Tibial nerve (tissue), 4 donors: Measurements from ENCODE around the gene FKBP1A. TPM values are rescaled to one million over a fixed set of nuclear protein-coding genes. Genes with fewer than 3 reads are reported as not detected.

Experiments
- DNase-seq, 2 donors: peaks; one replicate each; pipeline ENCODE4 v3.0.0-alpha.2; 2019; ENCODE audit warnings: low spot score in 2 of 2
- H3K27ac ChIP-seq, 4 donors: fragments of 200-600 bp; sonication (generic) in 3 of 4; one replicate each; pipeline ENCODE4 v1.5.1; 2017 to 2019; ENCODE audit warnings: mild to moderate bottlenecking in 1 of 4
- H3K27me3 ChIP-seq, 2 donors: fragments of 200-600 bp; sonication (generic) in 1 of 2; one replicate each; pipeline versions ENCODE4 v1.5.1 to v1.6.0; 2017 to 2019
- H3K36me3 ChIP-seq, 3 donors: fragments of 200-600 bp; sonication (generic); one replicate each; pipeline ENCODE4 v1.5.1; 2018 to 2019
- H3K4me1 ChIP-seq, 4 donors: fragments of 200-600 bp; sonication (generic) in 3 of 4; one replicate each; pipeline ENCODE4 v1.5.1; 2017 to 2019
- H3K4me3 ChIP-seq, 4 donors: fragments of 200-600 bp; sonication (generic) in 3 of 4; one replicate each; pipeline ENCODE4 v1.5.1; 2017 to 2019; ENCODE audit warnings: mild to moderate bottlenecking in 1 of 4, moderate library complexity in 1 of 4
- H3K9me3 ChIP-seq, 4 donors: fragments of 200-600 bp; sonication (generic) in 3 of 4; one replicate each; pipeline ENCODE4 v1.5.1; 2017 to 2019
- CTCF ChIP-seq, 5 experiments: fragments of 200-600 bp in 3 of 5; fragments of 450-650 bp in 2 of 5; sonication (generic) in 3 of 5; IDR thresholded peaks; one replicate each; pipeline ENCODE4 v1.5.1; 2016 to 2019; ENCODE audit warnings: antibody characterized with exemption in 5 of 5, mild to moderate bottlenecking in 3 of 5, moderate library complexity in 2 of 5
- EP300 ChIP-seq, 2 donors: sonication (generic); formaldehyde crosslinking; IDR thresholded peaks; one replicate each; pipeline ENCODE4 v1.6.1; 2017; ENCODE audit warnings: antibody characterized with exemption in 2 of 2, mild to moderate bottlenecking in 1 of 2
- POLR2A ChIP-seq, 2 donors: fragments of 450-650 bp; IDR thresholded peaks; one replicate each; pipeline ENCODE4 v1.6.1; 2017; ENCODE audit warnings: antibody characterized with exemption in 2 of 2, mild to moderate bottlenecking in 2 of 2, moderate library complexity in 2 of 2
- WGBS, 2 donors: methylation state at CpG; one replicate each; pipeline ENCODE4 v1.1.5; 2018; 5-methylcytosine and 5-hydroxymethylcytosine counted together
- total RNA-seq, 4 donors: library from RNA; depleted of rRNA; stranded (reverse); fragments of >200 nt; gene quantifications; one replicate each; pipeline ENCODE4 v1.1.0, GENCODE V29; 2016

FKBP1A gene
- total RNA-seq, 4 donors from 2014 or later: 92.2 to 172 (median 130) TPM

DNA sequence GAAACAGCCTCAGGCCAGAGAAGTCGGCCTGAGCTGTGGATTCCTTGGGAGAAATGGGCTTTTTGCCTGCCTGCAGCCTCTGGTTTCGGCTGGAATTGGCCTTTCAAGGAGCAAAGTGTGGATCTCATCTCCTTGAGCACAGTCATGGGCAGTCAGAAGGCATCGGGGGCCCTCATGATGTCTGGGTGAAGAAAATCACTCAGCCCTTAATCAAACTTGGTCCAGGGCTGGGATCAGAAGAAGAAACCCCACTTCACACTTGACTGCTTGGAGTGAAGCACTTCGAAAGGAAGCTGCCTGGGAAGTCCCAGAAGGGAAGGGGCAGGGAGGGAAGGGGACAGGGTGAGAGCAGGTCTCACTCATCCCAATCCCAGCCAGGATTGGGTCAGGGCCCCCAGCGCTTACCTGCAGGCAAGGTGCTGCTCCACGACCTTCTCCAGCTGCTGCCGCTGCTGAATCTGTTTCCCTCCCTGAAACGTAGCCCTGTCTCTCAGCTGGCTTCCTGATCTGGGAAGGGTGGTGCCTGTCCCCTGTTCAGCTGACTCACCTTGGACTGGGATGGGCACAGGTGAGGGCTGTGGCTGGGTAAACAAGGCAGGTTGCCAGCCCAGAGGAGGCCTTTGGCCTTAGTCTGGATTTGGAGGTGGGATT lies 64.0 kb downstream of the FKBP1A start, which contains the start of gene SDCBP2:
Gene SDCBP2, minus strand, starts transcription at position 460 of the 651 bp plus-strand sequence. CDS start 8,723 bp downstream, outside the sequence.
- DNase-seq: no peak
- H3K9me3 ChIP-seq: no peaks in the 10 kb centered on the region
- H3K4me3 ChIP-seq: peak within 1 kb of the TSS in 1 of 4 donors; percentile 14
- TF ChIP-seq POLR2A (IDR thresholded peaks at IDR 0.05) (no peak), EP300 (IDR thresholded peaks at IDR 0.05) (no peak), CTCF (IDR thresholded peaks at IDR 0.05) (no peak)
- H3K4me1 ChIP-seq: peaks cover 0 to 55% (median 39%) of the 10 kb centered on the region in 4 donors
- peak within 1 kb of the TSS; percentile 25 to 99 (median 96) for H3K27ac ChIP-seq
- no peaks in the 10 kb centered on the region for H3K27me3 ChIP-seq
- peaks cover 0 to 30% (median 0%) of the 10 kb centered on the region in 3 donors for H3K36me3 ChIP-seq
- WGBS, 2 donors: 81 to 83% methylated on average over 7 to 8 of the region's 8 CpGs

- Histone ChIP-seq H3K4me1 (peaks cover 0 to 55% (median 39%) of the 10 kb centered on the region in 4 donors), H3K27me3 (no peaks in the 10 kb centered on the region), H3K9me3 (no peaks in the 10 kb centered on the region), H3K27ac (peak overlapping the region in 3 of 4 donors; percentile 94 to 99 (median 98)), H3K36me3 (peaks cover 0 to 23% (median 0%) of the 10 kb centered on the region in 3 donors), H3K4me3 (peak overlapping the region in 1 of 4 donors; percentile 14)
- TF ChIP-seq POLR2A (IDR thresholded peaks at IDR 0.05): no peak
- no peak for TF ChIP-seq EP300 (IDR thresholded peaks at IDR 0.05)
- no peak for TF ChIP-seq CTCF (IDR thresholded peaks at IDR 0.05)
- 77 to 80% methylated on average over 7 of the region's 7 CpGs for WGBS, 2 donors
- DNase-seq: no peak
Measured at GRCh38 chr20:1327827-1328679, 64.8 kb downstream of the FKBP1A start.

GRCh38 chr20:1327241-1327653 lies 65.6 kb downstream of the FKBP1A start:
- WGBS, 2 donors: 40 to 47% methylated on average over 8 of the region's 8 CpGs
- peaks cover 0 to 55% (median 39%) of the 10 kb centered on the region in 4 donors for H3K4me1 ChIP-seq
- peaks cover 0 to 20% (median 0%) of the 10 kb centered on the region in 3 donors for H3K36me3 ChIP-seq
- H3K9me3 ChIP-seq: no peaks in the 10 kb centered on the region
- H3K4me3 ChIP-seq: no peak overlapping the region
- DNase-seq: no peak
- TF ChIP-seq CTCF (IDR thresholded peaks at IDR 0.05): no peak
- peak in 1 of 2 donors; percentile 31 for TF ChIP-seq EP300 (IDR thresholded peaks at IDR 0.05)
- H3K27me3 ChIP-seq: no peaks in the 10 kb centered on the region
- H3K27ac ChIP-seq: peak overlapping the region in 3 of 4 donors; percentile 94 to 99 (median 98)

GRCh38 chr20:1326031-1326930 lies 66.6 kb downstream of the FKBP1A start:
- WGBS, 2 donors: 32 to 33% methylated on average over 10 of the region's 10 CpGs
- DNase-seq: no peak
- peak overlapping the region; percentile 70 to 91 (median 82) for H3K4me3 ChIP-seq
- no peaks in the 10 kb centered on the region for H3K9me3 ChIP-seq
- peaks cover 0 to 55% (median 39%) of the 10 kb centered on the region in 4 donors for H3K4me1 ChIP-seq
- no peaks in the 10 kb centered on the region for H3K27me3 ChIP-seq
- H3K36me3 ChIP-seq: peaks cover 0 to 10% (median 0%) of the 10 kb centered on the region in 3 donors
- TF ChIP-seq POLR2A (IDR thresholded peaks at IDR 0.05): no peak
- no peak for TF ChIP-seq CTCF (IDR thresholded peaks at IDR 0.05)
- H3K27ac ChIP-seq: peak overlapping the region; percentile 93 to 99 (median 96)
